Lung (tissue), 12 donors: ENCODE results near the gene SIL1. TPM values are rescaled to one million over a fixed set of nuclear protein-coding genes. Genes with fewer than 3 reads are reported as not detected.

Experiments
- ATAC-seq: fragments of 200-7000 bp; cut with Tn5 transposase; one replicate; pipeline ENCODE4 v1.9.1; 2020; ENCODE audit warnings: moderate number of reproducible peaks; ENCODE audit not compliant: insufficient read depth, low FRiP score
- DNase-seq, 3 donors: peaks; one replicate each; pipeline ENCODE4 v3.0.0-alpha.2; 2013 to 2017
- H3K27ac ChIP-seq, 2 donors: one replicate each; pipeline ENCODE4 v1.5.1; 2013; ENCODE audit warnings: mild to moderate bottlenecking in 2 of 2, moderate library complexity in 2 of 2, control low read depth in 1 of 2, inconsistent platforms in 1 of 2, low read depth in 1 of 2, low read length in 1 of 2
- H3K27me3 ChIP-seq, 3 donors: one replicate each; pipeline ENCODE4 v1.5.1; 2013; ENCODE audit warnings: low read length in 2 of 3; ENCODE audit not compliant: control insufficient read depth in 3 of 3, insufficient read depth in 3 of 3
- H3K36me3 ChIP-seq, 4 donors: one replicate each; pipeline ENCODE4 v1.5.1; 2013; ENCODE audit warnings: low read length in 4 of 4, mild to moderate bottlenecking in 1 of 4, moderate library complexity in 1 of 4; ENCODE audit not compliant: control insufficient read depth in 4 of 4, insufficient read depth in 4 of 4
- H3K4me1 ChIP-seq, 5 donors: one replicate each; pipeline ENCODE4 v1.5.1; 2013; ENCODE audit warnings: low read length in 5 of 5, mild to moderate bottlenecking in 2 of 5, moderate library complexity in 1 of 5; ENCODE audit not compliant: control insufficient read depth in 5 of 5, insufficient read depth in 5 of 5
- H3K4me3 ChIP-seq: one replicate; pipeline ENCODE4 v1.5.1; 2013; ENCODE audit warnings: mild to moderate bottlenecking, control low read depth, moderate library complexity
- H3K9ac ChIP-seq, 2 donors: one replicate each; pipeline ENCODE4 v1.5.1; 2013; ENCODE audit warnings: low read length in 2 of 2, control low read depth in 1 of 2; ENCODE audit not compliant: insufficient read depth in 1 of 2
- H3K9me3 ChIP-seq, 4 donors: one replicate each; pipeline ENCODE4 v1.5.1; 2013; ENCODE audit warnings: low read length in 3 of 4, mild to moderate bottlenecking in 1 of 4, moderate library complexity in 1 of 4; ENCODE audit not compliant: control insufficient read depth in 4 of 4, insufficient read depth in 3 of 4
- CTCF ChIP-seq: IDR thresholded peaks from 2 replicates; pipeline ENCODE4 v1.5.1; 2012; ENCODE audit warnings: mild to moderate bottlenecking; ENCODE audit errors: control extremely low read depth, extremely low read depth
- WGBS, 2 donors: extraction: QIAGEN DNeasy Blood & Tissue Kit; methylation state at CpG; one replicate each; pipeline ENCODE4 v1.1.7; 2013; 5-methylcytosine and 5-hydroxymethylcytosine counted together
- polyA plus RNA-seq, 2 donors: library from polyadenylated mRNA; stranded (reverse); fragments of 200-250 nt; gene quantifications; one replicate each; pipeline ENCODE4 v1.2.1, GENCODE V29; 2013
- total RNA-seq, 2 donors: library from RNA; depleted of rRNA in 1 of 2; stranded (reverse); fragments of >200 nt in 1 of 2; gene quantifications; one replicate each; pipeline ENCODE4 v1.2.1, GENCODE V29; 2014 to 2021
- donor health status: control.
- donor health status: control.
- donor health status: Bipolar disorder and iron deficiency.
- donor health status: healthy.
- donor health status: DM: yes; HTN: yes; CAD: no.

The SIL1 gene
- total and polyA plus RNA-seq, 4 donors: 38.5 to 109 (median 78.4) TPM

- Histone ChIP-seq H3K9me3 (no peaks in the 10 kb centered on the region), H3K9ac (no peak overlapping the region), H3K4me3 (no peak overlapping the region), H3K4me1 (peaks cover 0 to 4% (median 0%) of the 10 kb centered on the region in 5 donors), H3K27me3 (no peaks in the 10 kb centered on the region), H3K27ac (no peak overlapping the region), H3K36me3 (no peaks in the 10 kb centered on the region)
- no peak for DNase-seq
- 95 to 96% methylated on average over 6 of the region's 6 CpGs for WGBS, 2 donors
- TF ChIP-seq CTCF: no peak
- ATAC-seq: no peak
Observed at GRCh38 chr5:138989720-138990119, 208.4 kb downstream of the SIL1 start.

- TF ChIP-seq CTCF: no peak
- no peaks in the 10 kb centered on the region for H3K27me3 ChIP-seq
- DNase-seq: no peak
- no peak overlapping the region for H3K27ac ChIP-seq
- H3K4me3 ChIP-seq: no peak overlapping the region
- no peak overlapping the region for H3K9ac ChIP-seq
- peaks cover 0 to 5% (median 0%) of the 10 kb centered on the region in 5 donors for H3K4me1 ChIP-seq
- no peaks in the 10 kb centered on the region for H3K9me3 ChIP-seq
- no peaks in the 10 kb centered on the region for H3K36me3 ChIP-seq
- WGBS, 2 donors: 96 to 97% methylated on average over 5 of the region's 5 CpGs
- ATAC-seq: no peak
Observed at GRCh38 chr5:138986186-138986800, 211.9 kb downstream of the SIL1 start.

- Histone ChIP-seq H3K4me1 (peaks cover 0 to 5% (median 0%) of the 10 kb centered on the region in 5 donors), H3K27ac (no peak overlapping the region), H3K36me3 (no peaks in the 10 kb centered on the region), H3K27me3 (no peaks in the 10 kb centered on the region), H3K4me3 (no peak overlapping the region), H3K9me3 (no peaks in the 10 kb centered on the region), H3K9ac (no peak overlapping the region)
- no peak for TF ChIP-seq CTCF
- WGBS, 2 donors: 75 to 80% methylated on average over 6 of the region's 6 CpGs
- DNase-seq (no peak), ATAC-seq (no peak)
Observed at GRCh38 chr5:138985683-138986082, 212.5 kb downstream of the SIL1 start.

GRCh38 chr5:138985256-138985655, 212.9 kb downstream of the SIL1 start:
- WGBS, 2 donors: 61 to 71% methylated on average over 4 of the region's 4 CpGs

More at GRCh38 chr5:138985256-138985655, 212.9 kb downstream of the SIL1 start:
- Histone ChIP-seq H3K27me3 (no peaks in the 10 kb centered on the region), H3K36me3 (no peaks in the 10 kb centered on the region), H3K4me1 (peaks cover 0 to 5% (median 2%) of the 10 kb centered on the region in 5 donors), H3K4me3 (no peak overlapping the region), H3K27ac (no peak overlapping the region), H3K9ac (no peak overlapping the region), H3K9me3 (no peaks in the 10 kb centered on the region)
- TF ChIP-seq CTCF: no peak
- DNase-seq (no peak), ATAC-seq (no peak)
